Stromal cell of bone marrow (primary cell): ENCODE results near the gene NDUFA13.
"Not testable (repeated sequence)": the region's sequence is repeated elsewhere in the genome, so short reads cannot be mapped to it uniquely, and the experiment has no call there.

ENCODE experiments used
- DNase-seq: peaks from one replicate; pipeline ENCODE4 v3.0.0-alpha.2; 2012; ENCODE audit warnings: low read depth

The NDUFA13 gene

GRCh38 chr19:19515642-19516519 is at the start of gene NDUFA13:
Gene NDUFA13, plus strand, starts transcription at chr19:19516225. Its CDS starts 14 bp downstream, at chr19:19516239.
- peak; percentile 84 for DNase-seq

GRCh38 chr19:19468424-19469050 is 47.5 kb upstream of the NDUFA13 start:
- no peak for DNase-seq

- no peak for DNase-seq
Measured at GRCh38 chr19:19470579-19470978, 45.4 kb upstream of the NDUFA13 start.

GRCh38 chr19:19471682-19472081 is 44.3 kb upstream of the NDUFA13 start:
- no peak for DNase-seq

- DNase-seq = not testable (repeated sequence)
Measured at GRCh38 chr19:19472106-19472505, 43.9 kb upstream of the NDUFA13 start.

- DNase-seq = no peak
Measured at GRCh38 chr19:19475015-19475765, 40.8 kb upstream of the NDUFA13 start.

- DNase-seq = no peak
Measured at GRCh38 chr19:19475849-19476828, 39.9 kb upstream of the NDUFA13 start.

- DNase-seq = no peak
Measured at GRCh38 chr19:19477705-19478383, 38.2 kb upstream of the NDUFA13 start.

GRCh38 chr19:19480688-19481087 is 35.3 kb upstream of the NDUFA13 start:
- DNase-seq = no peak

GRCh38 chr19:19482809-19483596 is 33.0 kb upstream of the NDUFA13 start:
- DNase-seq = no peak

- peak; percentile 14 for DNase-seq
Measured at GRCh38 chr19:19485161-19485997, 30.6 kb upstream of the NDUFA13 start.

- DNase-seq = no peak
Measured at GRCh38 chr19:19485998-19486290, 30.1 kb upstream of the NDUFA13 start.

- DNase-seq = no peak
Measured at GRCh38 chr19:19486343-19487076, 29.5 kb upstream of the NDUFA13 start.

- DNase-seq = no peak
Measured at GRCh38 chr19:19487077-19487949, 28.7 kb upstream of the NDUFA13 start.

- DNase-seq = no peak
Measured at GRCh38 chr19:19487950-19488874, 27.8 kb upstream of the NDUFA13 start.

- peak; percentile 95 for DNase-seq
Measured at GRCh38 chr19:19488875-19489690, 26.9 kb upstream of the NDUFA13 start.
